K562 (cell line): Measurements from ENCODE around the gene DAPK2. TPM values are rescaled to one million over a fixed set of nuclear protein-coding genes. Genes with fewer than 3 reads are reported as not detected.

Source experiments
- ATAC-seq: fragments of 200-7000 bp; cut with Tn5 transposase; 3 replicates; pipeline ENCODE4 v1.9.1; 2020; ENCODE audit warnings: moderate library complexity
- BruUV-seq: library from RNA; stranded (reverse); fragments of 400-500 nt; replicated peaks from 2 replicates; lab custom pipeline; 2021; lab: Mats Ljungman, UMichigan
- CTCF ChIA-PET: fragments of 300-600 bp; formaldehyde crosslinking; extraction: SDS; loops from one replicate; lab custom pipeline; 2021; ENCODE audit warnings: low intra/inter-chr PET ratio; lab: Yijun Ruan, JAX
- POLR2A ChIA-PET: fragments of 300-600, 350-650 bp; sonication (Branson Sonifier 250); formaldehyde crosslinking; extraction: SDS; loops from one replicate; lab custom pipeline; 2021; ENCODE audit warnings: antibody characterized with exemption, inconsistent platforms; lab: Yijun Ruan, JAX
- DNase-seq, 4 experiments: peaks; one replicate each; pipeline versions ENCODE4 v3.0.0 to v3.0.0-alpha.2; 2011 to 2018; ENCODE audit warnings: low spot score in 3 of 4, mixed read lengths in 3 of 4; ENCODE audit errors: extremely low read depth in 1 of 4
- FAIRE-seq: peaks from 2 replicates; lab custom pipeline; 2011; peaks lifted over from hg19 to GRCh38; lab: Jason Lieb, UNC
- H2AFZ ChIP-seq: 2 replicates; pipeline ENCODE4 v1.6.0; 2011; ENCODE audit warnings: low read depth, low read length, control low read depth, inconsistent platforms
- H3K27ac ChIP-seq: fragments of 200-600 bp; 3 replicates; pipeline ENCODE4 v1.8.0; 2011; ENCODE audit warnings: low read depth, mild to moderate bottlenecking, control low read depth, inconsistent platforms, low read length, moderate library complexity, mixed read lengths; ENCODE audit errors: extremely low read depth
- H3K27me3 ChIP-seq, 2 experiments: fragments of 300-600 bp in 1 of 2; 2 replicates in 1 of 2; 3 replicates in 1 of 2; pipeline versions ENCODE4 v1.6.0 to v1.8.0; 2011; ENCODE audit warnings: inconsistent platforms in 2 of 2, low read length in 2 of 2, mild to moderate bottlenecking in 1 of 2, mixed read lengths in 1 of 2, moderate library complexity in 1 of 2; ENCODE audit not compliant: control insufficient read depth in 2 of 2, insufficient read depth in 2 of 2
- H3K36me3 ChIP-seq: fragments of 300-600 bp; 3 replicates; pipeline ENCODE4 v1.8.0; 2011; ENCODE audit warnings: mild to moderate bottlenecking, low read length, inconsistent platforms; ENCODE audit not compliant: control insufficient read depth, insufficient read depth
- H3K4me1 ChIP-seq, 2 experiments: fragments of 200-600 bp in 1 of 2; replicated peaks in 1 of 2; 2 replicates in 1 of 2; 3 replicates in 1 of 2; pipeline versions ENCODE4 v1.5.1 to v1.8.0; 2011; ENCODE audit warnings: inconsistent platforms in 2 of 2, low read length in 2 of 2, mild to moderate bottlenecking in 1 of 2, mixed read lengths in 1 of 2, moderate library complexity in 1 of 2; ENCODE audit not compliant: control insufficient read depth in 2 of 2, insufficient read depth in 2 of 2
- H3K4me2 ChIP-seq: 2 replicates; pipeline ENCODE4 v1.6.1; 2011; ENCODE audit warnings: low read length, control low read depth, inconsistent platforms, mixed read lengths; ENCODE audit not compliant: insufficient read depth
- H3K4me3 ChIP-seq: fragments of 200-600 bp; sonication (generic), shearing (Covaris generic); 2 replicates; pipeline ENCODE4 v1.5.1; 2016; ENCODE audit warnings: control low read depth, inconsistent platforms
- H3K79me2 ChIP-seq: fragments of 200-600 bp; 3 replicates; pipeline ENCODE4 v1.8.0; 2011; ENCODE audit warnings: low read length, inconsistent platforms; ENCODE audit not compliant: control insufficient read depth, insufficient read depth
- H3K9ac ChIP-seq, 2 experiments: 2 replicates each; pipeline versions ENCODE4 v1.6.0 to v1.6.1; 2011; ENCODE audit warnings: low read depth in 2 of 2, low read length in 2 of 2, control low read depth in 1 of 2, inconsistent platforms in 1 of 2, mild to moderate bottlenecking in 1 of 2, mixed read lengths in 1 of 2; ENCODE audit not compliant: insufficient read depth in 1 of 2
- H3K9me1 ChIP-seq: one replicate; pipeline ENCODE4 v1.6.0; 2011; ENCODE audit warnings: inconsistent platforms, mild to moderate bottlenecking, low read length, moderate library complexity; ENCODE audit not compliant: control insufficient read depth, insufficient read depth
- H3K9me3 ChIP-seq: replicated peaks from 2 replicates; pipeline ENCODE4 v1.5.1; 2011; ENCODE audit warnings: low read depth, low read length, inconsistent platforms; ENCODE audit not compliant: control insufficient read depth, insufficient read depth
- H4K20me1 ChIP-seq: replicated peaks from 2 replicates; pipeline ENCODE4 v1.6.1; 2011; ENCODE audit warnings: low read length, inconsistent platforms, mixed read lengths; ENCODE audit not compliant: control insufficient read depth, insufficient read depth
- ARID1B ChIP-seq: fragments of 450-650 bp; IDR thresholded peaks from 2 replicates; pipeline ENCODE4 v1.6.1; 2016; ENCODE audit warnings: antibody characterized with exemption, mild to moderate bottlenecking, inconsistent platforms
- CEBPB ChIP-seq: fragments of 450-650 bp; IDR thresholded peaks from 2 replicates; pipeline ENCODE4 v1.6.1; 2016; ENCODE audit warnings: missing genetic modification characterization, missing compliant biosample characterization
- EP300 ChIP-seq: IDR thresholded peaks from 2 replicates; pipeline ENCODE4 v1.6.1; 2012; ENCODE audit warnings: low read length, improper control_type of control experiment
- FOXM1 ChIP-seq, 2 experiments: fragments of 450-650 bp in 1 of 2; sonication (generic) in 1 of 2; formaldehyde crosslinking in 1 of 2; IDR thresholded peaks; 2 replicates each; pipeline versions ENCODE4 v1.6.1 to v1.9.0; 2017 to 2022; ENCODE audit warnings: low read depth in 2 of 2, mild to moderate bottlenecking in 2 of 2, missing genetic modification reagents in 1 of 2, moderate library complexity in 1 of 2
- GATA2 ChIP-seq: sonication (generic); formaldehyde crosslinking; IDR thresholded peaks from 2 replicates; pipeline ENCODE4 v1.4.0; 2020; ENCODE audit warnings: mild to moderate bottlenecking, missing genetic modification reagents
- SMARCA4 ChIP-seq: fragments of 450-650 bp; IDR thresholded peaks from 2 replicates; pipeline ENCODE4 v1.6.1; 2016
- SMARCE1 ChIP-seq: fragments of 450-650 bp; IDR thresholded peaks from 2 replicates; pipeline ENCODE4 v1.7.1; 2016; ENCODE audit warnings: mild to moderate bottlenecking
- VEZF1 ChIP-seq: fragments of 200-800 bp; sonication (Bioruptor generic); IDR thresholded peaks from 2 replicates; pipeline ENCODE4 v1.6.1; 2017; ENCODE audit warnings: missing genetic modification characterization, missing compliant biosample characterization
- ZBTB11 ChIP-seq, 3 experiments: fragments of 200-800 bp in 1 of 3; fragments of 250-450 bp in 1 of 3; fragments of 450-650 bp in 1 of 3; sonication (Bioruptor Pico) in 1 of 3; sonication (Bioruptor generic) in 1 of 3; formaldehyde crosslinking in 1 of 3; IDR thresholded peaks; 2 replicates each; pipeline versions ENCODE4 v1.6.1 to v1.8.0; 2016 to 2022; ENCODE audit warnings: mild to moderate bottlenecking in 2 of 3, missing genetic modification characterization in 2 of 3, missing compliant biosample characterization in 1 of 3, moderate library complexity in 1 of 3
- WGBS: fragments of 100-300 bp; shearing (Covaris generic); methylation state at CpG from one replicate; pipeline ENCODE4 v1.1.6; 2016; ENCODE audit warnings: low coverage, mixed read lengths; ENCODE audit not compliant: insufficient coverage; ENCODE audit errors: missing lambda C conversion rate; 5-methylcytosine and 5-hydroxymethylcytosine counted together
- in situ Hi-C: fragments of 300-500 bp; cut with MboI; formaldehyde crosslinking; loops from 4 replicates; pipeline ENCODE4 v1.15.0; 2018; ENCODE audit warnings: inconsistent platforms, mixed read lengths
- intact Hi-C: fragments of 100-400 bp; cut with micrococcal nuclease; formaldehyde crosslinking; loops from 2 replicates; pipeline ENCODE4 v1.14.2; 2022
- polyA plus RNA-seq, 8 experiments: library from polyadenylated mRNA; depleted of rRNA in 4 of 8; stranded (reverse) in 5 of 8; unstranded in 3 of 8; fragments of >200 nt; fragmentation: Nextera tagmentation in 2 of 8; fragmentation: Illumina TruSeq in 1 of 8; extraction: Ambion mirVana in 2 of 8; extraction: Trizol in 1 of 8; gene quantifications; 2 replicates each; pipeline versions ENCODE4 v1.2.1 to v1.2.3, GENCODE V29; 2011 to 2014; ENCODE audit warnings: inconsistent platforms in 1 of 8, missing spikeins in 1 of 8
- total RNA-seq, 7 experiments: library from RNA; depleted of rRNA in 6 of 7; stranded (reverse); fragments of >200 nt in 6 of 7; fragmentation: Illumina TruSeq in 2 of 7; extraction: Trizol in 2 of 7; gene quantifications; 2 replicates each; pipeline versions ENCODE4 v1.2.1 to v1.2.3, GENCODE V29; 2011 to 2021; ENCODE audit warnings: low replicate concordance in 1 of 7
- TF ChIP-seq, protein P1 (sequence below): sonication (generic); formaldehyde crosslinking; IDR thresholded peaks from 2 replicates; pipeline ENCODE4 v1.8.1; 2023; ENCODE audit warnings: mild to moderate bottlenecking, missing genetic modification reagents
- TF ChIP-seq, protein P2 (sequence below), 3 experiments: IDR thresholded peaks in 2 of 3; conservative IDR thresholded peaks in 1 of 3; 2 replicates each; pipeline ENCODE4 v1.5.1; 2011 to 2012; ENCODE audit warnings: low read length in 3 of 3, mild to moderate bottlenecking in 3 of 3, control low read depth in 2 of 3, improper control_type of control experiment in 1 of 3, inconsistent platforms in 1 of 3, low read depth in 1 of 3, mixed read lengths in 1 of 3, moderate library complexity in 1 of 3; ENCODE audit not compliant: insufficient read depth in 2 of 3

DAPK2 gene
- total and polyA plus RNA-seq, 9 of the 15 experiments (the other 6 are each of a cell fraction or from before 2014, with no cell fraction given) = 0.14 to 5.2 (median 2.2) TPM

- no peaks in the 10 kb centered on the region for H3K79me2 ChIP-seq
- H3K9ac ChIP-seq = peak overlapping the region in 1 of 2 experiments; percentile 42; a peak in 1 of 4 replicates
- H3K9me1 ChIP-seq = no peaks in the 10 kb centered on the region
- peak overlapping the region; percentile 34 for H2AFZ ChIP-seq
- intact Hi-C loops (loop anchor here (5.0 kb wide), 1 partner anchor 60 kb away; the partner anchor contains the start of gene DAPK2), in situ Hi-C loops (no loop called here)
- H3K36me3 ChIP-seq = no peaks in the 10 kb centered on the region
- ATAC-seq (peak; percentile 58), FAIRE-seq (peak; percentile 74), DNase-seq (peak in 1 of 4 experiments; percentile 47)
- no peak overlapping the region for H3K4me3 ChIP-seq
- BruUV-seq = no TSS peak
- H3K4me1 ChIP-seq = peaks cover 17 to 32% of the 10 kb centered on the region in 2 experiments
- peak overlapping the region; percentile 37; the same call in 1 of the 3 replicates for H3K27ac ChIP-seq
- peak overlapping the region; percentile 5; the same call in 1 of the 2 replicates for H3K4me2 ChIP-seq
- H3K27me3 ChIP-seq = no peaks in the 10 kb centered on the region
- ChIA-PET CTCF (no interaction called here), POLR2A (interaction anchor here (0.8 to 1.6 kb wide), 4 partner anchors 9 to 356 kb away, joined by 3 to 5 read pairs (median 4); no protein-coding TSS in a partner anchor)
- 36% methylated on average over 3 of the region's 3 CpGs for WGBS
- no peaks in the 10 kb centered on the region for H4K20me1 ChIP-seq
- no peaks in the 10 kb centered on the region for H3K9me3 ChIP-seq
- TF ChIP-seq VEZF1 (peak; percentile 61; the same call in 1 of the 2 replicates), CEBPB (tag) (peak; percentile 57; the same call in 1 of the 2 replicates), EP300 (peak; percentile 59), GATA2 (0 out of 2 replicates have a peak, but pooled peaks have one; percentile 22), SMARCA4 (peak; percentile 65), SMARCE1 (peak; percentile 71; the same call in 1 of the 2 replicates), ARID1B (peak; percentile 59; the same call in 1 of the 2 replicates), ZBTB11 (CRISPR knock-in tag; IDR thresholded peaks at IDR 0.05) (no peak), FOXM1 (IDR thresholded peaks at IDR 0.05; ENCODE audit: low read depth) (peak; percentile 37; the same call in 1 of the 2 replicates), FOXM1 (CRISPR knock-in tag; IDR thresholded peaks at IDR 0.05; ENCODE audit: low read depth) (no peak)
- TF ChIP-seq, protein P1, sequence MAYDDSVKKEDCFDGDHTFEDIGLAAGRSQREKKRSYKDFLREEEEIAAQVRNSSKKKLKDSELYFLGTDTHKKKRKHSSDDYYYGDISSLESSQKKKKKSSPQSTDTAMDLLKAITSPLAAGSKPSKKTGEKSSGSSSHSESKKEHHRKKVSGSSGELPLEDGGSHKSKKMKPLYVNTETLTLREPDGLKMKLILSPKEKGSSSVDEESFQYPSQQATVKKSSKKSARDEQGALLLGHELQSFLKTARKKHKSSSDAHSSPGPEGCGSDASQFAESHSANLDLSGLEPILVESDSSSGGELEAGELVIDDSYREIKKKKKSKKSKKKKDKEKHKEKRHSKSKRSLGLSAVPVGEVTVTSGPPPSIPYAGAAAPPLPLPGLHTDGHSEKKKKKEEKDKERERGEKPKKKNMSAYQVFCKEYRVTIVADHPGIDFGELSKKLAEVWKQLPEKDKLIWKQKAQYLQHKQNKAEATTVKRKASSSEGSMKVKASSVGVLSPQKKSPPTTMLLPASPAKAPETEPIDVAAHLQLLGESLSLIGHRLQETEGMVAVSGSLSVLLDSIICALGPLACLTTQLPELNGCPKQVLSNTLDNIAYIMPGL (CRISPR knock-in tag) = no peak
- TF ChIP-seq, protein P2, sequence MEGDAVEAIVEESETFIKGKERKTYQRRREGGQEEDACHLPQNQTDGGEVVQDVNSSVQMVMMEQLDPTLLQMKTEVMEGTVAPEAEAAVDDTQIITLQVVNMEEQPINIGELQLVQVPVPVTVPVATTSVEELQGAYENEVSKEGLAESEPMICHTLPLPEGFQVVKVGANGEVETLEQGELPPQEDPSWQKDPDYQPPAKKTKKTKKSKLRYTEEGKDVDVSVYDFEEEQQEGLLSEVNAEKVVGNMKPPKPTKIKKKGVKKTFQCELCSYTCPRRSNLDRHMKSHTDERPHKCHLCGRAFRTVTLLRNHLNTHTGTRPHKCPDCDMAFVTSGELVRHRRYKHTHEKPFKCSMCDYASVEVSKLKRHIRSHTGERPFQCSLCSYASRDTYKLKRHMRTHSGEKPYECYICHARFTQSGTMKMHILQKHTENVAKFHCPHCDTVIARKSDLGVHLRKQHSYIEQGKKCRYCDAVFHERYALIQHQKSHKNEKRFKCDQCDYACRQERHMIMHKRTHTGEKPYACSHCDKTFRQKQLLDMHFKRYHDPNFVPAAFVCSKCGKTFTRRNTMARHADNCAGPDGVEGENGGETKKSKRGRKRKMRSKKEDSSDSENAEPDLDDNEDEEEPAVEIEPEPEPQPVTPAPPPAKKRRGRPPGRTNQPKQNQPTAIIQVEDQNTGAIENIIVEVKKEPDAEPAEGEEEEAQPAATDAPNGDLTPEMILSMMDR (IDR thresholded peaks at IDR 0.05 in 2 of 3, conservative IDR thresholded peaks at IDR 0.05 in 1 of 3; ENCODE audit: insufficient read depth in 2 of 3, low read depth in 1 of 3, low read length in 3 of 3) = peak in 1 of 3 experiments; percentile 39; a peak in 2 of 6 replicates
Measured at GRCh38 chr15:63986751-63987341, 59.4 kb downstream of the DAPK2 start.
